GM19395 (cell line): ENCODE measurements around the gene IRF9.

Source experiments
- ATAC-seq: cut with Tn5 transposase; IDR thresholded peaks from one replicate; pipeline ENCODE4 v1.9.1; 2021; ENCODE audit warnings: mild to moderate bottlenecking, moderate library complexity; ENCODE audit not compliant: unreplicated experiment

IRF9 gene

GRCh38 chr14:24146978-24147760, 13.9 kb upstream of the IRF9 start, which contains the start of gene RNF31:
Gene RNF31, plus strand, starts transcription at chr14:24147498. Its CDS starts 201 bp downstream, at chr14:24147699.
- ATAC-seq, result peak; percentile 85

DNA sequence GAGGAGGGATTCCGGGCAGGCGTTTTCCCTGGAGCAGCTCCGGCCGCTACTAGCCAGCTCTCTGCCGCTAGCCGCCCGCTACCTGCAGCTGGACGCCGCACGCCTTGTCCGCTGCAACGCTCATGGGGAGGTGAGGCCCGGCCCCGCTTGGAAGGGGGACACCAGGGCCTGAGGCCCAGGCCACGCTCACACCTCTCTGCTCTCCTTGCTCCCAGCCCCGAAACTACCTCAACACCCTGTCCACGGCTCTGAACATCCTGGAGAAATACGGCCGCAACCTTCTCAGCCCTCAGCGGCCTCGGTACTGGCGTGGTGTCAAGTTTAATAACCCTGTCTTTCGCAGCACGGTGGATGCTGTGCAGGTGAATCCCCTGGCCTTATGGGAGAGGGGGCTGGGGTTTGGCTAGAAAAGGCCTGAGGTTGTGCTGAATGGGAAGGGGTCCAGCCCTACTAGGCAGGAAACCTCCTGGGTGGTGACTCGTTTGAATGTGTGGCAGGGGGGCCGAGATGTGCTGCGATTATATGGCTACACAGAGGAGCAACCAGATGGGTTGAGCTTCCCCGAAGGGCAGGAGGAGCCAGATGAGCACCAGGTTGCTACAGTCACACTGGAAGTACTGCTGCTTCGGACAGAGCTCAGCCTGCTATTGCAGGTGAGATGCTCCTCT, 13.2 kb upstream of the IRF9 start:
- ATAC-seq, result no peak

GRCh38 chr14:24149302-24149969, 11.6 kb upstream of the IRF9 start:
- no peak for ATAC-seq

DNA sequence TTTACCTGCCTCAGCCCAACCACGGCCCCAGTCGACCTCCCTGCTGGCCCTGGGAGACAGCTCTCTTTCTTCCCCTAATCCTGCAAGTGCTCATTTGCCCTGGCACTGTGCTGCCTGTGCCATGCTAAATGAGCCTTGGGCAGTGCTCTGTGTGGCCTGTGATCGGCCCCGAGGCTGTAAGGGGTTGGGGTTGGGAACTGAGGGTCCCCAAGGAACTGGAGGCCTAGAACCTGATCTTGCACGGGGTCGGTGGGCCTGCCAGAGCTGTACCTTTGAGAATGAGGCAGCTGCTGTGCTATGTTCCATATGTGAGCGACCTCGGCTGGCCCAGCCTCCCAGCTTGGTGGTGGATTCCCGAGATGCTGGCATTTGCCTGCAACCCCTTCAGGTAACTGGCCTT, 11.0 kb upstream of the IRF9 start:
- no peak for ATAC-seq

DNA sequence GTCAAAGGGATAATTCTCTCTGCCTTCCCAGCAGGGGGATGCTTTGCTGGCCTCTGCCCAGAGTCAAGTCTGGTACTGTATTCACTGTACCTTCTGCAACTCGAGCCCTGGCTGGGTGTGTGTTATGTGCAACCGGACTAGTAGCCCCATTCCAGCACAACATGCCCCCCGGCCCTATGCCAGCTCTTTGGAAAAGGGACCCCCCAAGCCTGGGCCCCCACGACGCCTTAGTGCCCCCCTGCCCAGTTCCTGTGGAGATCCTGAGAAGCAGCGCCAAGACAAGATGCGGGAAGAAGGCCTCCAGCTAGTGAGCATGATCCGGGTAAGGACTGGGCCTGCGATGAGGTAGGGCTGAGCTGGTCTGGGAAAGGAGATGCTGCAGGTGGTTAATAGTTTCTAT, 10.5 kb upstream of the IRF9 start:
- ATAC-seq, result no peak

DNA sequence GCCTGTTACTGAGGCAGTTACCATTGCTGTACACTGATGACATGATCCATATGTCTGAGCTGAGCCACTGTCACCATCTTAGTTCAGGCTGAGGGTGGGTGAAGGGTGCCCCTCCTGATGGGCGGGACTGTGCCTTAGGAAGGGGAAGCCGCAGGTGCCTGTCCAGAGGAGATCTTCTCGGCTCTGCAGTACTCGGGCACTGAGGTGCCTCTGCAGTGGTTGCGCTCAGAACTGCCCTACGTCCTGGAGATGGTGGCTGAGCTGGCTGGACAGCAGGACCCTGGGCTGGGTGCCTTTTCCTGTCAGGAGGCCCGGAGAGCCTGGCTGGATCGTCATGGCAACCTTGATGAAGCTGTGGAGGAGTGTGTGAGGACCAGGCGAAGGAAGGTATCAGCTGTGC, 10.1 kb upstream of the IRF9 start:
- ATAC-seq, result no peak

DNA sequence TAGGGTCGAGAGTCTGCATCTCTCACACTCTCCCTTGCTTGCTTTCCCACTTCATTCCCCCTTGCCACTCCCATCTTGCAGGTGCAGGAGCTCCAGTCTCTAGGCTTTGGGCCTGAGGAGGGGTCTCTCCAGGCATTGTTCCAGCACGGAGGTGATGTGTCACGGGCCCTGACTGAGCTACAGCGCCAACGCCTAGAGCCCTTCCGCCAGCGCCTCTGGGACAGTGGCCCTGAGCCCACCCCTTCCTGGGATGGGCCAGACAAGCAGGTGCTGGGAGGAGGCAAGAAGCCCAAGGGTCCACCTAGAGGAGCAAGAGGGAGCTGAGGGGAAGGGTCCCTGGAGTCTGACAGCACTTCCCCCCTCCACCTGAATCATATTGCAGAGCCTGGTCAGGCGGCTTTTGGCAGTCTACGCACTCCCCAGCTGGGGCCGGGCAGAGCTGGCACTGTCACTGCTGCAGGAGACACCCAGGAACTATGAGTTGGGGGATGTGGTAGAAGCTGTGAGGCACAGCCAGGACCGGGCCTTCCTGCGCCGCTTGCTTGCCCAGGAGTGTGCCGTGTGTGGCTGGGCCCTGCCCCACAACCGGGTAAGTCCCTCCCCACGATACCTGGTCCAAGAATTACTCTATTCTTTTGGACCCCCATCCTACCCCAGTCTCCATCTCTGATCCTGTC, 9.5 kb upstream of the IRF9 start:
- no peak for ATAC-seq

- no peak for ATAC-seq
These were observed 6.0 kb upstream of the IRF9 start for GRCh38 chr14:24155100-24155499.

DNA sequence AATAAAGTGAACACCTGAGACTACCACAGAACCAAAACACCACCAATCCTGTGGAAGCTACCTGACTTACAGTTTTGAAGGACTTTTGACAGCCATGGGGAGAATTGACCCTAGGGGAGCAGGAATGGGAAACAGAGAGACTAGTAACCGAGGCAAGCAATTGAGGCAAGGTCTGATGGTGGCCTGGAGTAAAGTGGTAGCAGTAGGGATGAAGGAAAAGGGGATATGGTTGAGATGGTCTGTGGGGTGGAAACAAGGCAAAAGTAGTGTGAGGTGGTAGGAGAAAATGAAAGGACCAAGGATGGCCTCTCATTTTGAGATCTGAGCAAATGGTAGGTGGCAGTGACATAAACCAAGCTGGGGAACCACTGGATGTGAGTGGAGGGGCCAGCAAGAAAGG, 4.2 kb upstream of the IRF9 start:
- no peak for ATAC-seq

- no peak for ATAC-seq
These were observed 3.7 kb upstream of the IRF9 start for GRCh38 chr14:24157331-24157730.

DNA sequence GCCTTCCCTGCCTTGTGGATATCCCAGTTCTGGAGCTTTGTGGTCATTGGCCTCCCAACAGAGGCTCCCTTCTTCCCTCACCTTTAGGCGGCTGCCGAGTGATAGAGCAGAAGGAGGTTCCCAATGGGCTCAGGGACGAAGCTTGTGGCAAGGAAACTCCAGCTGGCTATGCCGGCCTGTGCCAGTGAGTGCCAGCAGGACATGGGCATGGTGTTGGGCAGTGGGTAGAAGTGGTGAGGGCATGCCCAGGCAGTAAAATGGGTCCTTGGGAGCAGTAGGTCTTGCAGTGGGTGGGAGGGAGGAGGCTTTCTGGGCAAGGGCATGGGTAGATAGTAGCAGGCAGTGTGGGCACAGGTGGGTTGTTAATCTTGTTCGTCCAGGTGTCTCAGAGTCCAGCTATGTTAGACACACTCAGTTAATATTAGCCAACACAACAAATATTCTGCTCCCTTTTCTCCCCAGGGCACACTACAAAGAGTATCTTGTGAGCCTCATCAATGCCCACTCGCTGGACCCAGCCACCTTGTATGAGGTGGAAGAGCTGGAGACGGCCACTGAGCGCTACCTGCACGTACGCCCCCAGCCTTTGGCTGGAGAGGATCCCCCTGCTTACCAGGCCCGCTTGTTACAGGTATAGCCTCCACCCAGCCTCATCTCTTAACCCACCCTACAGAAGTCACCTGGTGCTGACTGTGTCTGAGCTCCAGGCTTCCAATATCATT, 1.1 kb upstream of the IRF9 start:
- no peak for ATAC-seq

GRCh38 chr14:24160499-24160849, 591 bp upstream of the IRF9 start:
- peak; percentile 6 for ATAC-seq

- ATAC-seq, result no peak
These were observed 1.0 kb downstream of the IRF9 start for GRCh38 chr14:24162093-24162492.

- no peak for ATAC-seq
These were observed 3.5 kb downstream of the IRF9 start for GRCh38 chr14:24164518-24164991.

- no peak for ATAC-seq
These were observed 4.7 kb downstream of the IRF9 start for GRCh38 chr14:24165785-24166184.

GRCh38 chr14:24167469-24168114, 6.5 kb downstream of the IRF9 start:
- ATAC-seq, result no peak

- peak; percentile 83 for ATAC-seq
These were observed 10.6 kb downstream of the IRF9 start, which contains the start of gene REC8 for GRCh38 chr14:24171422-24172260. Gene REC8, plus strand, starts transcription at chr14:24172080. Its CDS starts 473 bp downstream, at chr14:24172553.

GRCh38 chr14:24172261-24172860, 11.3 kb downstream of the IRF9 start:
- ATAC-seq, result peak; percentile 23

DNA sequence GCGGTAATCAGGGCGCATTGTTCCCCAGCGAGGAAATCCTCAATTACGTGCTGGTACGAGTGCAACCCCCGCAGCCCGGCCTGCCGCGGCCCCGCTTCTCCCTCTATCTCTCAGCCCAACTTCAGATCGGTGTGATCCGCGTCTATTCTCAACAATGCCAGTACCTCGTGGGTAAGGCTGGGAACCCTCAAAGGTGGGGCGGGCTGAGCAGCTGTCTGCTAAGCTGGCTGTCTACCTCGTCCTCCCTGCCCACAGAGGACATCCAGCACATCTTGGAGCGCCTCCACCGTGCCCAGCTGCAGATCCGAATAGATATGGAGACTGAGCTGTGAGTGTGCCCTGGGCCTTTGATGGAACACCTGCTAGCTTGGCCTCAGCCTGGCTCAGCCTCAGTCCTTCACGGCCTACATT, 11.8 kb downstream of the IRF9 start:
- no peak for ATAC-seq
